Activated CD4-positive, alpha-beta T cell treated with anti-CD3 and anti-CD28 coated beads, Interleukin-2, amount 10 ng/mL, durations not matched to agents 7 days and 5 days (primary cell): ENCODE data around the gene CCNK. TPM values are rescaled to one million over a fixed set of nuclear protein-coding genes. Genes with fewer than 3 reads are reported as not detected.
A peak's percentile ranks its signal among the peaks of the same experiment; 100 is the strongest.

ENCODE experiments used
- CTCF ChIA-PET: fragments of 350-600 bp; sonication (Branson Sonifier 250); formaldehyde crosslinking; loops from one replicate; lab custom pipeline; 2021; ENCODE audit warnings: antibody characterized with exemption; lab: Charles Lee
- POLR2A ChIA-PET: fragments of 350-600 bp; sonication (Branson Sonifier 250); formaldehyde crosslinking; loops from one replicate; lab custom pipeline; 2021; ENCODE audit warnings: antibody characterized with exemption; lab: Charles Lee
- DNase-seq: peaks from one replicate; pipeline ENCODE4 v3.0.0-alpha.2; 2020
- H3K27ac Mint-ChIP-seq: one replicate; pipeline ENCODE4 v1.8.0; 2021; ENCODE audit warnings: mild to moderate bottlenecking, moderate library complexity, mixed read lengths
- H3K27me3 Mint-ChIP-seq: one replicate; pipeline ENCODE4 v1.8.0; 2021; ENCODE audit warnings: mixed read lengths
- H3K36me3 Mint-ChIP-seq: one replicate; pipeline ENCODE4 v1.8.0; 2021; ENCODE audit warnings: low read depth, mixed read lengths
- H3K4me1 Mint-ChIP-seq: one replicate; pipeline ENCODE4 v1.8.0; 2021; ENCODE audit warnings: mixed read lengths
- H3K4me3 Mint-ChIP-seq: one replicate; pipeline ENCODE4 v1.8.0; 2021; ENCODE audit warnings: mild to moderate bottlenecking, moderate library complexity, mixed read lengths
- H3K9me3 Mint-ChIP-seq: one replicate; pipeline ENCODE4 v1.8.0; 2021; ENCODE audit warnings: mixed read lengths
- total RNA-seq, 2 experiments: library from RNA; stranded (reverse); gene quantifications; one replicate each; pipeline ENCODE4 v1.2.3, GENCODE V29; 2021

Gene CCNK
- 10 to 100 TPM; 85.5 to 86.8 TPM for total RNA-seq

GRCh38 chr14:99480917-99481744, at the start of gene CCNK:
TSS of gene CCNK (plus strand) at chr14:99481409. CDS start at chr14:99492678, 11,269 bp downstream.
- H3K27me3 Mint-ChIP-seq, result no peaks in the 10 kb centered on the region
- POLR2A ChIA-PET, result no interaction called here
- DNase-seq, result peak; percentile 100
- peak within 1 kb of the TSS; percentile 98 for H3K4me3 Mint-ChIP-seq
- H3K36me3 Mint-ChIP-seq, result peaks cover 2% of the 10 kb centered on the region
- H3K27ac Mint-ChIP-seq, result peak within 1 kb of the TSS; percentile 98
- CTCF ChIA-PET, result interaction anchor here (0.7 kb wide), 2 partner anchors 10 to 125 kb away, joined by 3 read pairs; no protein-coding TSS in a partner anchor
- peaks cover 46% of the 10 kb centered on the region for H3K4me1 Mint-ChIP-seq
- H3K9me3 Mint-ChIP-seq, result no peaks in the 10 kb centered on the region

GRCh38 chr14:99431986-99432385, 49.2 kb upstream of the CCNK start:
- H3K9me3 Mint-ChIP-seq, result peaks cover 13% of the 10 kb centered on the region
- POLR2A ChIA-PET, result no interaction called here
- peaks cover 73% of the 10 kb centered on the region for H3K36me3 Mint-ChIP-seq
- no peaks in the 10 kb centered on the region for H3K27me3 Mint-ChIP-seq
- H3K4me3 Mint-ChIP-seq, result no peak overlapping the region
- peaks cover 27% of the 10 kb centered on the region for H3K4me1 Mint-ChIP-seq
- DNase-seq, result no peak
- no peak overlapping the region for H3K27ac Mint-ChIP-seq
- CTCF ChIA-PET, result no interaction called here

- Mint-ChIP-seq H3K4me3 (no peak overlapping the region), H3K9me3 (peaks cover 13% of the 10 kb centered on the region), H3K27ac (no peak overlapping the region), H3K4me1 (peaks cover 32% of the 10 kb centered on the region), H3K36me3 (peaks cover 77% of the 10 kb centered on the region), H3K27me3 (no peaks in the 10 kb centered on the region)
- CTCF ChIA-PET, result no interaction called here
- POLR2A ChIA-PET, result no interaction called here
- no peak for DNase-seq
These were observed 48.7 kb upstream of the CCNK start for GRCh38 chr14:99432485-99432884.

GRCh38 chr14:99435327-99435726, 45.9 kb upstream of the CCNK start:
- CTCF ChIA-PET, result interaction anchor here (0.7 to 1.3 kb wide), 4 partner anchors 8 to 599 kb away, joined by 3 to 4 read pairs (median 4); no protein-coding TSS in a partner anchor
- Mint-ChIP-seq H3K36me3 (peaks cover 62% of the 10 kb centered on the region), H3K4me1 (peaks cover 30% of the 10 kb centered on the region), H3K27me3 (no peaks in the 10 kb centered on the region), H3K4me3 (no peak overlapping the region), H3K27ac (no peak overlapping the region), H3K9me3 (peaks cover 3% of the 10 kb centered on the region)
- POLR2A ChIA-PET, result no interaction called here
- no peak for DNase-seq

- H3K4me1 Mint-ChIP-seq, result peaks cover 28% of the 10 kb centered on the region
- no peak for DNase-seq
- H3K9me3 Mint-ChIP-seq, result no peaks in the 10 kb centered on the region
- POLR2A ChIA-PET, result no interaction called here
- CTCF ChIA-PET, result interaction anchor here (0.7 kb wide), 1 partner anchor 14 kb away, joined by 3 read pairs; no protein-coding TSS in a partner anchor
- peaks cover 53% of the 10 kb centered on the region for H3K36me3 Mint-ChIP-seq
- H3K27me3 Mint-ChIP-seq, result no peaks in the 10 kb centered on the region
- peak overlapping the region; percentile 79 for H3K27ac Mint-ChIP-seq
- H3K4me3 Mint-ChIP-seq, result no peak overlapping the region
These were observed 44.7 kb upstream of the CCNK start for GRCh38 chr14:99436247-99437180.

- H3K4me1 Mint-ChIP-seq, result peaks cover 40% of the 10 kb centered on the region
- no peaks in the 10 kb centered on the region for H3K27me3 Mint-ChIP-seq
- H3K4me3 Mint-ChIP-seq, result no peak overlapping the region
- peaks cover 3% of the 10 kb centered on the region for H3K9me3 Mint-ChIP-seq
- ChIA-PET POLR2A (no interaction called here), CTCF (no interaction called here)
- peak overlapping the region; percentile 74 for H3K27ac Mint-ChIP-seq
- H3K36me3 Mint-ChIP-seq, result peaks cover 51% of the 10 kb centered on the region
- no peak for DNase-seq
These were observed 43.5 kb upstream of the CCNK start for GRCh38 chr14:99437706-99438105.

GRCh38 chr14:99440278-99440677, 40.9 kb upstream of the CCNK start:
- Mint-ChIP-seq H3K4me3 (no peak overlapping the region), H3K36me3 (peaks cover 41% of the 10 kb centered on the region), H3K27ac (no peak overlapping the region), H3K4me1 (peaks cover 38% of the 10 kb centered on the region), H3K27me3 (no peaks in the 10 kb centered on the region), H3K9me3 (peaks cover 3% of the 10 kb centered on the region)
- CTCF ChIA-PET, result interaction anchor here (0.9 kb wide), 1 partner anchor 11 kb away, joined by 3 read pairs; no protein-coding TSS in a partner anchor
- DNase-seq, result no peak
- POLR2A ChIA-PET, result no interaction called here

- CTCF ChIA-PET, result no interaction called here
- Mint-ChIP-seq H3K4me1 (peaks cover 28% of the 10 kb centered on the region), H3K36me3 (peaks cover 32% of the 10 kb centered on the region), H3K27ac (no peak overlapping the region), H3K27me3 (no peaks in the 10 kb centered on the region), H3K9me3 (peaks cover 3% of the 10 kb centered on the region), H3K4me3 (no peak overlapping the region)
- no peak for DNase-seq
- POLR2A ChIA-PET, result no interaction called here
These were observed 39.9 kb upstream of the CCNK start for GRCh38 chr14:99441157-99441870.

- CTCF ChIA-PET, result no interaction called here
- Mint-ChIP-seq H3K36me3 (peaks cover 31% of the 10 kb centered on the region), H3K4me3 (no peak overlapping the region), H3K9me3 (peaks cover 3% of the 10 kb centered on the region), H3K27me3 (no peaks in the 10 kb centered on the region), H3K27ac (peak overlapping the region; percentile 42), H3K4me1 (peaks cover 22% of the 10 kb centered on the region)
- POLR2A ChIA-PET, result no interaction called here
- DNase-seq, result no peak
These were observed 39.3 kb upstream of the CCNK start for GRCh38 chr14:99441918-99442317.

- Mint-ChIP-seq H3K27ac (peak overlapping the region; percentile 10), H3K36me3 (peaks cover 28% of the 10 kb centered on the region), H3K4me1 (peaks cover 17% of the 10 kb centered on the region), H3K27me3 (no peaks in the 10 kb centered on the region), H3K9me3 (peaks cover 3% of the 10 kb centered on the region), H3K4me3 (no peak overlapping the region)
- no peak for DNase-seq
- ChIA-PET CTCF (interaction anchor here (0.7 to 1.0 kb wide), 3 partner anchors 11 to 24 kb away, joined by 3 to 4 read pairs (median 3); no protein-coding TSS in a partner anchor), POLR2A (no interaction called here)
These were observed 35.3 kb upstream of the CCNK start for GRCh38 chr14:99445931-99446330.

GRCh38 chr14:99447739-99448138, 33.5 kb upstream of the CCNK start:
- no peaks in the 10 kb centered on the region for H3K27me3 Mint-ChIP-seq
- POLR2A ChIA-PET, result no interaction called here
- DNase-seq, result no peak
- H3K36me3 Mint-ChIP-seq, result peaks cover 23% of the 10 kb centered on the region
- H3K4me1 Mint-ChIP-seq, result peaks cover 4% of the 10 kb centered on the region
- H3K9me3 Mint-ChIP-seq, result no peaks in the 10 kb centered on the region
- H3K4me3 Mint-ChIP-seq, result no peak overlapping the region
- CTCF ChIA-PET, result interaction anchor here (0.9 kb wide), 1 partner anchor 9 kb away, joined by 4 read pairs; no protein-coding TSS in a partner anchor
- no peak overlapping the region for H3K27ac Mint-ChIP-seq

- ChIA-PET CTCF (interaction anchor here (0.9 to 1.4 kb wide), 2 partner anchors 10 to 13 kb away, joined by 3 read pairs; no protein-coding TSS in a partner anchor), POLR2A (no interaction called here)
- Mint-ChIP-seq H3K4me1 (peaks cover 4% of the 10 kb centered on the region), H3K36me3 (peaks cover 20% of the 10 kb centered on the region), H3K27me3 (no peaks in the 10 kb centered on the region), H3K4me3 (no peak overlapping the region), H3K27ac (no peak overlapping the region), H3K9me3 (no peaks in the 10 kb centered on the region)
- no peak for DNase-seq
These were observed 30.9 kb upstream of the CCNK start for GRCh38 chr14:99450266-99450665.
